HG03095 (cell line): Measurements from ENCODE around the gene TTC7B.

Experiments used
- ATAC-seq: cut with Tn5 transposase; IDR thresholded peaks from one replicate; pipeline ENCODE4 v1.9.1; 2021; ENCODE audit warnings: moderate library complexity; ENCODE audit not compliant: unreplicated experiment

The TTC7B gene

GRCh38 chr14:90626550-90626949 lies 189.7 kb downstream of the TTC7B start:
- ATAC-seq = no peak

GRCh38 chr14:90625445-90625844 lies 190.8 kb downstream of the TTC7B start:
- no peak for ATAC-seq

- no peak for ATAC-seq
Measured at GRCh38 chr14:90624732-90625400, 191.4 kb downstream of the TTC7B start.

GRCh38 chr14:90624227-90624626 lies 192.0 kb downstream of the TTC7B start:
- ATAC-seq = no peak

- ATAC-seq = no peak
Measured at GRCh38 chr14:90621201-90621600, 195.0 kb downstream of the TTC7B start.

GRCh38 chr14:90620568-90621077 lies 195.6 kb downstream of the TTC7B start:
- ATAC-seq = no peak

GRCh38 chr14:90619911-90620310 lies 196.3 kb downstream of the TTC7B start:
- no peak for ATAC-seq

- no peak for ATAC-seq
Measured at GRCh38 chr14:90617961-90618360, 198.3 kb downstream of the TTC7B start.

- no peak for ATAC-seq
Measured at GRCh38 chr14:90616881-90617280, 199.3 kb downstream of the TTC7B start.

- no peak for ATAC-seq
Measured at GRCh38 chr14:90616313-90616712, 199.9 kb downstream of the TTC7B start.

GRCh38 chr14:90615517-90616060 lies 200.6 kb downstream of the TTC7B start:
- no peak for ATAC-seq

- ATAC-seq = no peak
Measured at GRCh38 chr14:90614696-90615516, 201.3 kb downstream of the TTC7B start.

- no peak for ATAC-seq
Measured at GRCh38 chr14:90613997-90614396, 202.2 kb downstream of the TTC7B start.

GRCh38 chr14:90613453-90613852 lies 202.8 kb downstream of the TTC7B start:
- no peak for ATAC-seq

- ATAC-seq = no peak
Measured at GRCh38 chr14:90612801-90613200, 203.4 kb downstream of the TTC7B start.

- no peak for ATAC-seq
Measured at GRCh38 chr14:90611936-90612335, 204.3 kb downstream of the TTC7B start.

- no peak for ATAC-seq
Measured at GRCh38 chr14:90611501-90611900, 204.7 kb downstream of the TTC7B start.

- ATAC-seq = no peak
Measured at GRCh38 chr14:90610346-90611040, 205.7 kb downstream of the TTC7B start.

GRCh38 chr14:90609376-90609775 lies 206.9 kb downstream of the TTC7B start:
- no peak for ATAC-seq

GRCh38 chr14:90608929-90609341 lies 207.3 kb downstream of the TTC7B start:
- peak; percentile 65 for ATAC-seq

- ATAC-seq = no peak
Measured at GRCh38 chr14:90608281-90608680, 207.9 kb downstream of the TTC7B start.
